HEK293 (cell line): ENCODE measurements around the gene CNTN2.
A peak's percentile ranks its signal among the peaks of the same experiment; 100 is the strongest.

ENCODE experiments used
- BCL11B ChIP-seq: fragments of 450-650 bp; formaldehyde crosslinking; IDR thresholded peaks from 2 replicates; pipeline ENCODE4 v1.5.1; 2016; ENCODE audit warnings: low read depth, missing biosample characterization, missing genetic modification characterization
- FEZF1 ChIP-seq: fragments of 450-650 bp; formaldehyde crosslinking; IDR thresholded peaks from 2 replicates; pipeline ENCODE4 v1.5.1; 2016; ENCODE audit warnings: missing biosample characterization, missing genetic modification characterization
- GFI1B ChIP-seq: fragments of 450-650 bp; formaldehyde crosslinking; IDR thresholded peaks from 2 replicates; pipeline ENCODE4 v1.5.1; 2016; ENCODE audit warnings: missing biosample characterization, missing genetic modification characterization
- GLI4 ChIP-seq: fragments of 450-650 bp; formaldehyde crosslinking; IDR thresholded peaks from 2 replicates; pipeline ENCODE4 v1.5.1; 2016; ENCODE audit warnings: missing biosample characterization, missing genetic modification characterization
- GLIS2 ChIP-seq: fragments of 450-650 bp; formaldehyde crosslinking; IDR thresholded peaks from 2 replicates; pipeline ENCODE4 v1.5.1; 2016; ENCODE audit warnings: missing biosample characterization, missing genetic modification characterization
- MEIS1 ChIP-seq: sonication (generic); formaldehyde crosslinking; IDR thresholded peaks from 2 replicates; pipeline ENCODE4 v1.8.1; 2022; ENCODE audit warnings: missing genetic modification reagents, mild to moderate bottlenecking, borderline replicate concordance
- PRDM1 ChIP-seq: fragments of 450-650 bp; formaldehyde crosslinking; IDR thresholded peaks from 2 replicates; pipeline ENCODE4; 2016; ENCODE audit warnings: missing biosample characterization, missing genetic modification characterization
- SALL2 ChIP-seq: fragments of 450-650 bp; formaldehyde crosslinking; IDR thresholded peaks from 2 replicates; pipeline ENCODE4 v1.5.0; 2017; ENCODE audit warnings: missing biosample characterization, mild to moderate bottlenecking, missing genetic modification characterization, borderline replicate concordance
- YY1 ChIP-seq: fragments of 450-650 bp; formaldehyde crosslinking; IDR thresholded peaks from 2 replicates; pipeline ENCODE4 v1.5.1; 2018; ENCODE audit warnings: missing biosample characterization, missing genetic modification characterization
- ZBTB7A ChIP-seq: fragments of 450-650 bp; formaldehyde crosslinking; IDR thresholded peaks from 2 replicates; pipeline ENCODE4 v1.5.1; 2016; ENCODE audit warnings: low read depth, missing biosample characterization, missing genetic modification characterization
- ZFP41 ChIP-seq: fragments of 450-650 bp; formaldehyde crosslinking; IDR thresholded peaks from 2 replicates; pipeline ENCODE4 v1.5.1; 2016; ENCODE audit warnings: missing biosample characterization, missing genetic modification characterization, borderline replicate concordance
- ZFP69B ChIP-seq: fragments of 450-650 bp; formaldehyde crosslinking; IDR thresholded peaks from 2 replicates; pipeline ENCODE4 v1.5.1; 2016; ENCODE audit warnings: missing biosample characterization, missing genetic modification characterization
- ZNF114 ChIP-seq: fragments of 450-650 bp; formaldehyde crosslinking; IDR thresholded peaks from 2 replicates; pipeline ENCODE4 v1.5.0; 2017; ENCODE audit warnings: missing biosample characterization, missing genetic modification characterization
- ZNF175 ChIP-seq: fragments of 450-650 bp; formaldehyde crosslinking; IDR thresholded peaks from 2 replicates; pipeline ENCODE4 v1.5.1; 2016; ENCODE audit warnings: missing biosample characterization, missing genetic modification characterization
- ZNF19 ChIP-seq: fragments of 450-650 bp; formaldehyde crosslinking; IDR thresholded peaks from 2 replicates; pipeline ENCODE4; 2016; ENCODE audit warnings: missing biosample characterization, missing genetic modification characterization, low read depth
- ZNF23 ChIP-seq: fragments of 450-650 bp; formaldehyde crosslinking; IDR thresholded peaks from 2 replicates; pipeline ENCODE4 v1.5.1; 2016; ENCODE audit warnings: missing biosample characterization, missing genetic modification characterization, borderline replicate concordance
- ZNF248 ChIP-seq: fragments of 450-650 bp; formaldehyde crosslinking; IDR thresholded peaks from 2 replicates; pipeline ENCODE4 v1.5.1; 2017; ENCODE audit warnings: missing biosample characterization, missing genetic modification characterization
- ZNF324 ChIP-seq: fragments of 450-650 bp; formaldehyde crosslinking; IDR thresholded peaks from 2 replicates; pipeline ENCODE4 v1.5.1; 2016; ENCODE audit warnings: missing biosample characterization, missing genetic modification characterization
- ZNF354C ChIP-seq: fragments of 450-650 bp; formaldehyde crosslinking; IDR thresholded peaks from 2 replicates; pipeline ENCODE4 v1.5.1; 2016; ENCODE audit warnings: missing biosample characterization, missing genetic modification characterization, low read depth, borderline replicate concordance
- ZNF426 ChIP-seq: fragments of 450-650 bp; formaldehyde crosslinking; IDR thresholded peaks from 2 replicates; pipeline ENCODE4 v1.5.1; 2017; ENCODE audit warnings: missing biosample characterization, missing genetic modification characterization, mild to moderate bottlenecking, inconsistent platforms, moderate library complexity
- ZNF501 ChIP-seq: fragments of 450-650 bp; formaldehyde crosslinking; IDR thresholded peaks from 2 replicates; pipeline ENCODE4 v1.5.1; 2016; ENCODE audit warnings: missing biosample characterization, missing genetic modification characterization
- ZNF529 ChIP-seq: fragments of 450-650 bp; formaldehyde crosslinking; IDR thresholded peaks from 2 replicates; pipeline ENCODE4 v1.5.1; 2017; ENCODE audit warnings: missing genetic modification characterization, missing biosample characterization; ENCODE audit not compliant: insufficient replicate concordance
- ZNF555 ChIP-seq: fragments of 450-650 bp; formaldehyde crosslinking; conservative IDR thresholded peaks from 2 replicates; pipeline ENCODE4 v1.5.1; 2017; ENCODE audit warnings: missing biosample characterization, mild to moderate bottlenecking, missing genetic modification characterization, inconsistent platforms
- ZNF561 ChIP-seq: fragments of 450-650 bp; IDR thresholded peaks from 2 replicates; pipeline ENCODE4 v1.5.1; 2018; ENCODE audit warnings: missing biosample characterization, missing genetic modification characterization, borderline replicate concordance
- ZNF600 ChIP-seq: fragments of 450-650 bp; formaldehyde crosslinking; IDR thresholded peaks from 2 replicates; pipeline ENCODE4 v1.5.1; 2016; ENCODE audit warnings: missing biosample characterization, missing genetic modification characterization
- ZNF626 ChIP-seq: fragments of 450-650 bp; sonication (Bioruptor Pico); formaldehyde crosslinking; IDR thresholded peaks from 2 replicates; pipeline ENCODE4 v1.5.1; 2018; ENCODE audit warnings: missing biosample characterization, missing genetic modification characterization, inconsistent platforms
- ZNF654 ChIP-seq: fragments of 450-650 bp; formaldehyde crosslinking; IDR thresholded peaks from 2 replicates; pipeline ENCODE4 v1.5.1; 2016; ENCODE audit warnings: low read depth, missing biosample characterization, missing genetic modification characterization
- ZNF660 ChIP-seq: fragments of 450-650 bp; IDR thresholded peaks from 2 replicates; pipeline ENCODE4 v1.5.1; 2018; ENCODE audit warnings: missing biosample characterization, mild to moderate bottlenecking, missing genetic modification characterization
- ZNF792 ChIP-seq: fragments of 450-650 bp; formaldehyde crosslinking; IDR thresholded peaks from 2 replicates; pipeline ENCODE4 v1.5.1; 2016; ENCODE audit warnings: missing biosample characterization, missing genetic modification characterization
- TF ChIP-seq, protein P1 (sequence below): fragments of 450-650 bp; formaldehyde crosslinking; IDR thresholded peaks from 2 replicates; pipeline ENCODE4 v1.5.1; 2016; ENCODE audit warnings: missing biosample characterization, missing genetic modification characterization
- TF ChIP-seq, protein P2 (sequence below): fragments of 450-650 bp; formaldehyde crosslinking; IDR thresholded peaks from 2 replicates; pipeline ENCODE4 v1.5.1; 2016; ENCODE audit warnings: missing biosample characterization, missing genetic modification characterization
- TF ChIP-seq, protein P3 (sequence below): sonication (generic); formaldehyde crosslinking; IDR thresholded peaks from 2 replicates; pipeline ENCODE4 v1.8.1; 2022; ENCODE audit warnings: mild to moderate bottlenecking, moderate library complexity, missing genetic modification reagents
- TF ChIP-seq, protein P4 (sequence below): fragments of 450-650 bp; formaldehyde crosslinking; IDR thresholded peaks from 2 replicates; pipeline ENCODE4 v1.5.1; 2016; ENCODE audit warnings: missing biosample characterization, missing genetic modification characterization

CNTN2 gene

DNA sequence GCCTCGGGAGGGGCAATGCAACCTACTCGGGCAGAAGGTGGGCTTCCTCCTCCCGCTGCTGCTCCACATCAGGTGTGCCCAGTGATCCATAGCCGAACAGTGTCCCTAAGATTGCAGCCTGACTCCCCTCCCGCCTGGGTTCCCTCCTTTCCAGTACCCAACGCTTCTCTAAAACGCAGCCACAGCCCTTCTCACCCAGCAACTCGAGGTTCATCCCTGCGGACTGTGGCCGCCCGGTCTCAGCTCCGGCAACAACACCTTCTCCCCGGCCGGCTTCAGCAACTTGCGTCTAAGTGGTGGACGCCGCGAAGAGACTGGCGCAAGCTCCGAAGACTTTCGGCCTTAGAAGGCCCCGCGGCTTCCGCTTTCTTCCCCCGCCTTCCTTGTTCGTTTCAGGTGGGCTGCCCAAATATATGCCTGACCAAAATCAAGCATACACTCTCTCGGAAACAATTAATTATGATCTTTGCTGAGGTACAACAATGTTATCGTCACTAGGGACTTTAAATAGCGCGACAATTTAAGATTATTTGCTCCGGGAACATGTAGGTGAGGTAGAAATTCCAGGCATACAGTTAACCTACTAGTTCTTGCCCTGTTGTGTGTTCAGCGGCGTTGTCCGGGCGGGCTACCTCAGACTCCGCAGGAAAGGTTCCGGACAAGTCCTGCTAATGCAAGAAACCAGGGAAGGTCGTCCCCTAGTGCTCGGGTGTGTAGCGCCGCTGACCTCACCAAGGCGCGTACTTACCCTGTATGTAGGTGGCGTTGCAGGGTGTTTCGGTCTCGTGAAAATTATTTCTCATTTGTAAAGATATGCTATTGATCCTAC lies 78.9 kb downstream of the CNTN2 start, which contains the start of gene RBBP5 (continued):
- TF ChIP-seq SALL2: peak; percentile 82
- TF ChIP-seq ZNF792 (tag by site-specific recombination): 0 out of 2 replicates have a peak, but pooled peaks have one; percentile 55
- TF ChIP-seq, protein P1, sequence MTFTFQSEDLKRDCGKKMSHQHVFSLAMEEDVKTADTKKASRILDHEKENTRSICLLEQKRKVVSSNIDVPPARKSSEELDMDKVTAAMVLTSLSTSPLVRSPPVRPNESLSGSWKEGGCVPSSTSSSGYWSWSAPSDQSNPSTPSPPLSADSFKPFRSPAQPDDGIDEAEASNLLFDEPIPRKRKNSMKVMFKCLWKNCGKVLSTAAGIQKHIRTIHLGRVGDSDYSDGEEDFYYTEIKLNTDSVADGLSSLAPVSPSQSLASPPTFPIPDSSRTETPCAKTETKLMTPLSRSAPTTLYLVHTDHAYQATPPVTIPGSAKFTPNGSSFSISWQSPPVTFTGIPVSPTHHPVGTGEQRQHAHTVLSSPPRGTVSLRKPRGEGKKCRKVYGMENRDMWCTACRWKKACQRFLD: peak; percentile 78
- no peak; the same call in 1 of the 2 replicates for TF ChIP-seq ZNF23 (tag by site-specific recombination)
- peak; percentile 99 for TF ChIP-seq ZNF501 (tag by site-specific recombination)
- no peak for TF ChIP-seq ZNF354C
- no peak for TF ChIP-seq ZNF555 (tag by site-specific recombination)
- TF ChIP-seq ZBTB7A (tag by site-specific recombination): peak; percentile 96
- TF ChIP-seq ZNF529 (tag by site-specific recombination): no peak
- peak; percentile 41; the same call in 1 of the 2 replicates for TF ChIP-seq ZNF654 (tag by site-specific recombination)
- TF ChIP-seq MEIS1: no peak
- peak; percentile 100 for TF ChIP-seq ZNF660 (tag by site-specific recombination)
- TF ChIP-seq, protein P2, sequence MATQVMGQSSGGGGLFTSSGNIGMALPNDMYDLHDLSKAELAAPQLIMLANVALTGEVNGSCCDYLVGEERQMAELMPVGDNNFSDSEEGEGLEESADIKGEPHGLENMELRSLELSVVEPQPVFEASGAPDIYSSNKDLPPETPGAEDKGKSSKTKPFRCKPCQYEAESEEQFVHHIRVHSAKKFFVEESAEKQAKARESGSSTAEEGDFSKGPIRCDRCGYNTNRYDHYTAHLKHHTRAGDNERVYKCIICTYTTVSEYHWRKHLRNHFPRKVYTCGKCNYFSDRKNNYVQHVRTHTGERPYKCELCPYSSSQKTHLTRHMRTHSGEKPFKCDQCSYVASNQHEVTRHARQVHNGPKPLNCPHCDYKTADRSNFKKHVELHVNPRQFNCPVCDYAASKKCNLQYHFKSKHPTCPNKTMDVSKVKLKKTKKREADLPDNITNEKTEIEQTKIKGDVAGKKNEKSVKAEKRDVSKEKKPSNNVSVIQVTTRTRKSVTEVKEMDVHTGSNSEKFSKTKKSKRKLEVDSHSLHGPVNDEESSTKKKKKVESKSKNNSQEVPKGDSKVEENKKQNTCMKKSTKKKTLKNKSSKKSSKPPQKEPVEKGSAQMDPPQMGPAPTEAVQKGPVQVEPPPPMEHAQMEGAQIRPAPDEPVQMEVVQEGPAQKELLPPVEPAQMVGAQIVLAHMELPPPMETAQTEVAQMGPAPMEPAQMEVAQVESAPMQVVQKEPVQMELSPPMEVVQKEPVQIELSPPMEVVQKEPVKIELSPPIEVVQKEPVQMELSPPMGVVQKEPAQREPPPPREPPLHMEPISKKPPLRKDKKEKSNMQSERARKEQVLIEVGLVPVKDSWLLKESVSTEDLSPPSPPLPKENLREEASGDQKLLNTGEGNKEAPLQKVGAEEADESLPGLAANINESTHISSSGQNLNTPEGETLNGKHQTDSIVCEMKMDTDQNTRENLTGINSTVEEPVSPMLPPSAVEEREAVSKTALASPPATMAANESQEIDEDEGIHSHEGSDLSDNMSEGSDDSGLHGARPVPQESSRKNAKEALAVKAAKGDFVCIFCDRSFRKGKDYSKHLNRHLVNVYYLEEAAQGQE (tag by site-specific recombination): peak; percentile 79
- TF ChIP-seq ZFP41 (tag by site-specific recombination): 0 out of 2 replicates have a peak, but pooled peaks have one; percentile 79
- TF ChIP-seq ZNF561 (tag by site-specific recombination): peak; percentile 99
- no peak for TF ChIP-seq ZNF19 (tag by site-specific recombination)
- peak; percentile 100 for TF ChIP-seq ZNF324 (tag by site-specific recombination)
- TF ChIP-seq ZNF600 (tag by site-specific recombination): peak; percentile 56
- TF ChIP-seq, protein P3, sequence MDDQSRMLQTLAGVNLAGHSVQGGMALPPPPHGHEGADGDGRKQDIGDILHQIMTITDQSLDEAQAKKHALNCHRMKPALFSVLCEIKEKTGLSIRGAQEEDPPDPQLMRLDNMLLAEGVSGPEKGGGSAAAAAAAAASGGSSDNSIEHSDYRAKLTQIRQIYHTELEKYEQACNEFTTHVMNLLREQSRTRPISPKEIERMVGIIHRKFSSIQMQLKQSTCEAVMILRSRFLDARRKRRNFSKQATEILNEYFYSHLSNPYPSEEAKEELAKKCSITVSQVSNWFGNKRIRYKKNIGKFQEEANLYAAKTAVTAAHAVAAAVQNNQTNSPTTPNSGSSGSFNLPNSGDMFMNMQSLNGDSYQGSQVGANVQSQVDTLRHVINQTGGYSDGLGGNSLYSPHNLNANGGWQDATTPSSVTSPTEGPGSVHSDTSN: 0 out of 2 replicates have a peak, but pooled peaks have one; percentile 24
- TF ChIP-seq ZNF626: peak; percentile 97
- TF ChIP-seq ZNF248 (tag by site-specific recombination): no peak
- TF ChIP-seq ZNF114 (tag by site-specific recombination): no peak
- peak; percentile 97 for TF ChIP-seq GLI4 (tag by site-specific recombination)
- peak; percentile 44; the same call in 1 of the 2 replicates for TF ChIP-seq FEZF1 (tag by site-specific recombination)
- peak; percentile 63 for TF ChIP-seq GFI1B (tag by site-specific recombination)
- TF ChIP-seq ZNF426 (tag by site-specific recombination): no peak
- TF ChIP-seq ZNF175 (tag by site-specific recombination): no peak
- TF ChIP-seq, protein P4, sequence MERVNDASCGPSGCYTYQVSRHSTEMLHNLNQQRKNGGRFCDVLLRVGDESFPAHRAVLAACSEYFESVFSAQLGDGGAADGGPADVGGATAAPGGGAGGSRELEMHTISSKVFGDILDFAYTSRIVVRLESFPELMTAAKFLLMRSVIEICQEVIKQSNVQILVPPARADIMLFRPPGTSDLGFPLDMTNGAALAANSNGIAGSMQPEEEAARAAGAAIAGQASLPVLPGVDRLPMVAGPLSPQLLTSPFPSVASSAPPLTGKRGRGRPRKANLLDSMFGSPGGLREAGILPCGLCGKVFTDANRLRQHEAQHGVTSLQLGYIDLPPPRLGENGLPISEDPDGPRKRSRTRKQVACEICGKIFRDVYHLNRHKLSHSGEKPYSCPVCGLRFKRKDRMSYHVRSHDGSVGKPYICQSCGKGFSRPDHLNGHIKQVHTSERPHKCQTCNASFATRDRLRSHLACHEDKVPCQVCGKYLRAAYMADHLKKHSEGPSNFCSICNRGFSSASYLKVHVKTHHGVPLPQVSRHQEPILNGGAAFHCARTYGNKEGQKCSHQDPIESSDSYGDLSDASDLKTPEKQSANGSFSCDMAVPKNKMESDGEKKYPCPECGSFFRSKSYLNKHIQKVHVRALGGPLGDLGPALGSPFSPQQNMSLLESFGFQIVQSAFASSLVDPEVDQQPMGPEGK (tag by site-specific recombination): peak; percentile 75; the same call in 1 of the 2 replicates
- TF ChIP-seq PRDM1 (tag by site-specific recombination): peak; percentile 73
- peak; percentile 72; the same call in 1 of the 2 replicates for TF ChIP-seq GLIS2 (tag by site-specific recombination)
- peak; percentile 67 for TF ChIP-seq BCL11B (tag by site-specific recombination)
- TF ChIP-seq ZFP69B: peak; percentile 93
- peak; percentile 93 for TF ChIP-seq YY1 (tag by site-specific recombination)
